Endothelial cell of umbilical vein (primary cell): Measurements from ENCODE around the gene PPP1R1B.

ENCODE experiments used
- CTCF ChIP-seq, 2 donors: IDR thresholded peaks; 1 replicate in 1 of 2; 2 replicates in 1 of 2; pipeline ENCODE4 v1.5.1; 2011; ENCODE audit warnings: low read length in 2 of 2, mild to moderate bottlenecking in 2 of 2, moderate library complexity in 2 of 2, control low read depth in 1 of 2, inconsistent platforms in 1 of 2, low read depth in 1 of 2; ENCODE audit not compliant: insufficient read depth in 1 of 2; ENCODE audit errors: extremely low read depth in 1 of 2
- JUN ChIP-seq: IDR thresholded peaks from 2 replicates; pipeline ENCODE4 v1.6.1; 2011; ENCODE audit warnings: borderline replicate concordance, low read depth; ENCODE audit not compliant: insufficient read length, insufficient read depth
- POLR2A ChIP-seq: IDR thresholded peaks from 2 replicates; pipeline ENCODE4 v1.6.1; 2012; ENCODE audit warnings: low read depth, mild to moderate bottlenecking, control low read depth, low read length
- POLR2AphosphoS5 ChIP-seq: IDR thresholded peaks from 2 replicates; pipeline ENCODE4 v1.6.1; 2012; ENCODE audit warnings: low read depth, mild to moderate bottlenecking, control low read depth, low read length, moderate library complexity; ENCODE audit not compliant: insufficient read depth

- TF ChIP-seq CTCF (IDR thresholded peaks at IDR 0.05; ENCODE audit: extremely low read depth in 1 of 2, insufficient read depth in 1 of 2, low read depth in 1 of 2, low read length in 2 of 2) (no peak), JUN (no peak), POLR2AphosphoS5 (no peak), POLR2A (no peak)
These were observed 14.3 kb downstream of the PPP1R1B start for GRCh38 chr17:39641097-39641496.
